Endodermal cell (in vitro differentiated cells): ENCODE results near the gene TAS2R50. TPM values are rescaled to one million over a fixed set of nuclear protein-coding genes. Genes with fewer than 3 reads are reported as not detected.

Source experiments
- DNase-seq: peaks from one replicate; pipeline ENCODE4 v3.0.0-alpha.2; 2017
- H3K27ac ChIP-seq: 2 replicates; pipeline ENCODE4 v1.5.1; 2013; ENCODE audit warnings: mild to moderate bottlenecking, low read depth, low read length, moderate library complexity
- H3K27me3 ChIP-seq: 2 replicates; pipeline ENCODE4 v1.6.1; 2013; ENCODE audit warnings: mild to moderate bottlenecking, low read length, moderate library complexity; ENCODE audit not compliant: insufficient read depth, control insufficient read depth, poor library complexity, severe bottlenecking
- H3K36me3 ChIP-seq: 2 replicates; pipeline ENCODE4 v1.7.0; 2013; ENCODE audit warnings: mild to moderate bottlenecking, low read length, moderate library complexity; ENCODE audit not compliant: control insufficient read depth, insufficient read depth
- H3K4me1 ChIP-seq: one replicate; pipeline ENCODE4 v1.7.0; 2013; ENCODE audit warnings: low read length; ENCODE audit not compliant: control insufficient read depth, insufficient read depth
- H3K4me3 ChIP-seq: 2 replicates; pipeline ENCODE4 v1.5.1; 2013; ENCODE audit warnings: mild to moderate bottlenecking, low read length, moderate library complexity
- H3K9ac ChIP-seq: 2 replicates; pipeline ENCODE4 v1.6.1; 2013; ENCODE audit warnings: mild to moderate bottlenecking, low read length, moderate library complexity; ENCODE audit not compliant: poor library complexity, severe bottlenecking; ENCODE audit errors: extremely low read depth
- H3K9me3 ChIP-seq: 2 replicates; pipeline ENCODE4 v1.6.1; 2013; ENCODE audit warnings: mild to moderate bottlenecking, low read length, moderate library complexity; ENCODE audit not compliant: control insufficient read depth
- H3K27ac Mint-ChIP-seq: 2 replicates; pipeline ENCODE4 v1.8.0; 2020; ENCODE audit warnings: mixed read lengths
- H3K27me3 Mint-ChIP-seq: 2 replicates; pipeline ENCODE4 v1.8.0; 2021; ENCODE audit warnings: mild to moderate bottlenecking, mixed read lengths; ENCODE audit not compliant: insufficient read depth
- H3K36me3 Mint-ChIP-seq: 2 replicates; pipeline ENCODE4 v1.8.0; 2020; ENCODE audit warnings: low read depth, mixed read lengths
- H3K4me1 Mint-ChIP-seq: 2 replicates; pipeline ENCODE4 v1.8.0; 2020; ENCODE audit warnings: mixed read lengths
- H3K4me3 Mint-ChIP-seq: 2 replicates; pipeline ENCODE4 v1.8.0; 2020; ENCODE audit warnings: mild to moderate bottlenecking, moderate library complexity, mixed read lengths
- H3K9me3 Mint-ChIP-seq: 2 replicates; pipeline ENCODE4 v1.8.0; 2020; ENCODE audit warnings: mild to moderate bottlenecking, mixed read lengths
- WGBS, 2 experiments: methylation state at CpG; one replicate each; pipeline versions ENCODE4 v1.1.5 to v1.1.7; 2013; ENCODE audit warnings: missing lambda C conversion rate in 2 of 2, mixed read lengths in 1 of 2; ENCODE audit not compliant: insufficient coverage in 1 of 2, insufficient read length in 1 of 2; 5-methylcytosine and 5-hydroxymethylcytosine counted together
- total RNA-seq, 2 donors: library from RNA; stranded (reverse); fragmentation: NEBNext Ultra II Directional in 1 of 2; extraction: Animal tissue kit (Norgen Biotek cat#: 25700) in 1 of 2; gene quantifications; 2 replicates in 1 of 2; 3 replicates in 1 of 2; pipeline ENCODE4 v1.2.1, GENCODE V29; 2021
- TF ChIP-seq, protein P1 (sequence below): fragments of 200-600 bp; sonication (generic); conservative IDR thresholded peaks from 2 replicates; pipeline ENCODE4 v1.5.0; 2021; ENCODE audit warnings: antibody characterized with exemption, mild to moderate bottlenecking

The TAS2R50 gene
- total RNA-seq, 2 donors from 2014 or later, result 1.1 to 5.0 TPM

DNA sequence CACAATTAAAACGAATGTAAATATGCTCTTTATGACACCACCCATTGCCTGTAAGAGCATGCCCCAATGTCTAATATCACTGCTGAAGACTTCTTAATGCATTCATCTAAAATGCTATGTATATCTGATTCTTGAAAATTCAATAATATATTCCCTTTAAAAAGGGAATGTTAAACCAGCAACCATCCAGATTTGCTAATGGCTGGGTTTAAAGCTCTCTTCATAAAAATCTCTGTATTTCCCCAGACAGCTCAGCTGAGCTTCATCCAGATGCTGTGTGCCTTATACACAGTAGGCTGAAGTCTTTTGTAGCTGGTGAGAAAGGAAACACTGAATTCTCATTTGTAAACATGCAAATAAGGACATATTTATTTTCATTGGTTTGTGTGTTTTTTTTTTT lies 47.5 kb downstream of the TAS2R50 start, which contains the start of gene TAS2R14:
Gene TAS2R14, minus strand, starts transcription at position 101 of the 400 bp plus-strand sequence. Its CDS starts 56 bp downstream, at position 45.
- H3K36me3 ChIP-seq, result no peaks in the 10 kb centered on the region
- H3K4me3 ChIP-seq, result no peak within 1 kb of the TSS
- no peak within 1 kb of the TSS for H3K4me3 Mint-ChIP-seq
- H3K4me1 ChIP-seq, result peaks cover 3% of the 10 kb centered on the region
- peaks cover 11% of the 10 kb centered on the region for H3K9me3 Mint-ChIP-seq
- peaks cover 25% of the 10 kb centered on the region for H3K4me1 Mint-ChIP-seq
- peaks cover 10% of the 10 kb centered on the region for H3K9me3 ChIP-seq
- no peaks in the 10 kb centered on the region for H3K27me3 ChIP-seq
- no peak within 1 kb of the TSS for H3K27ac Mint-ChIP-seq
- no peak for DNase-seq
- TF ChIP-seq, protein P1, sequence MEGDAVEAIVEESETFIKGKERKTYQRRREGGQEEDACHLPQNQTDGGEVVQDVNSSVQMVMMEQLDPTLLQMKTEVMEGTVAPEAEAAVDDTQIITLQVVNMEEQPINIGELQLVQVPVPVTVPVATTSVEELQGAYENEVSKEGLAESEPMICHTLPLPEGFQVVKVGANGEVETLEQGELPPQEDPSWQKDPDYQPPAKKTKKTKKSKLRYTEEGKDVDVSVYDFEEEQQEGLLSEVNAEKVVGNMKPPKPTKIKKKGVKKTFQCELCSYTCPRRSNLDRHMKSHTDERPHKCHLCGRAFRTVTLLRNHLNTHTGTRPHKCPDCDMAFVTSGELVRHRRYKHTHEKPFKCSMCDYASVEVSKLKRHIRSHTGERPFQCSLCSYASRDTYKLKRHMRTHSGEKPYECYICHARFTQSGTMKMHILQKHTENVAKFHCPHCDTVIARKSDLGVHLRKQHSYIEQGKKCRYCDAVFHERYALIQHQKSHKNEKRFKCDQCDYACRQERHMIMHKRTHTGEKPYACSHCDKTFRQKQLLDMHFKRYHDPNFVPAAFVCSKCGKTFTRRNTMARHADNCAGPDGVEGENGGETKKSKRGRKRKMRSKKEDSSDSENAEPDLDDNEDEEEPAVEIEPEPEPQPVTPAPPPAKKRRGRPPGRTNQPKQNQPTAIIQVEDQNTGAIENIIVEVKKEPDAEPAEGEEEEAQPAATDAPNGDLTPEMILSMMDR, result no peak
- H3K27me3 Mint-ChIP-seq, result no peaks in the 10 kb centered on the region
- H3K27ac ChIP-seq, result no peak within 1 kb of the TSS
- peaks cover 5% of the 10 kb centered on the region for H3K36me3 Mint-ChIP-seq
- H3K9ac ChIP-seq, result no peak within 1 kb of the TSS
- WGBS, 2 experiments, result 80 to 88% methylated on average over 1 of the region's 1 CpG

DNA sequence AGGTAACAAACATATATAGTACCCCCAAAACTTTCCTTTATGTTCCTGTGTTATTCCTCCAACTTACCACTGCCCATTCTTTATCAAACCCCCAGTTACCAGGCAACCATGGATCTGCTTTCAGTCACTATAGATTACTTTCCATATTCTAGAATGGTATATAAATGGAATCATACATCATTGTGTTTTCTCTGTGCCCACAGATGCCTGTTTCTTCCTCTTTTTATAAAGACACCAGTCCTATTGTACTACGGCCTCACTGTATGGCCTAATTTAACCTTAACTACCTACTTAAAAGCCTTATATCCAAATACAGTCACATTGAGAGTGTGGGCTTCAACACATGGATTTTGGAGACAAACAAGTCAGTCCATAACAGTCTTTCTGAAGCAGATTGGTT lies 50.2 kb downstream of the TAS2R50 start:
- DNase-seq, result no peak
- H3K27me3 ChIP-seq, result no peaks in the 10 kb centered on the region
- WGBS, 2 experiments, result 94 to 100% methylated on average over 1 of the region's 1 CpG
- H3K36me3 ChIP-seq, result no peaks in the 10 kb centered on the region
- H3K27me3 Mint-ChIP-seq, result no peaks in the 10 kb centered on the region
- peaks cover 5% of the 10 kb centered on the region for H3K4me1 Mint-ChIP-seq
- H3K27ac Mint-ChIP-seq, result no peak overlapping the region
- H3K4me3 Mint-ChIP-seq, result no peak overlapping the region
- H3K4me1 ChIP-seq, result no peaks in the 10 kb centered on the region
- no peaks in the 10 kb centered on the region for H3K36me3 Mint-ChIP-seq
- H3K9ac ChIP-seq, result no peak overlapping the region
- no peak overlapping the region for H3K27ac ChIP-seq
- H3K9me3 ChIP-seq, result no peaks in the 10 kb centered on the region
- TF ChIP-seq, protein P1, result no peak
- no peaks in the 10 kb centered on the region for H3K9me3 Mint-ChIP-seq
- H3K4me3 ChIP-seq, result no peak overlapping the region

Other genes with a start within 250 kb of the TAS2R50 start
- gene TAS2R7, start 184.3 kb downstream of the TAS2R50 start, total RNA-seq, result not detected
- gene TAS2R8, start 179.6 kb downstream of the TAS2R50 start, total RNA-seq, result not detected
- not detected for gene TAS2R9, start 176.7 kb downstream of the TAS2R50 start, total RNA-seq
- gene TAS2R10, start 160.6 kb downstream of the TAS2R50 start, total RNA-seq, result 1 to 10 TPM; 1.2 to 1.6 TPM
- gene PRR4, start 137.4 kb downstream of the TAS2R50 start, total RNA-seq, result 1 to 10 TPM; 3.8 to 7.9 TPM
- 10 to 100 TPM; 13.4 to 42.6 TPM for gene PRH1, start 102.7 kb downstream of the TAS2R50 start, total RNA-seq
- 1 to 10 TPM; 1.2 to 5.1 TPM for gene TAS2R13, start 77.3 kb downstream of the TAS2R50 start, total RNA-seq
- gene PRH2, start 57.7 kb downstream of the TAS2R50 start, total RNA-seq, result 1 to 10 TPM in 1 of 2 donors, not detected in 1; 1.2 TPM
- 1 to 10 TPM; 2.0 to 8.1 TPM for gene TAS2R14, start 47.6 kb downstream of the TAS2R50 start, total RNA-seq
- 1 to 10 TPM; 2.1 to 5.9 TPM for gene TAS2R20, start 11.4 kb upstream of the TAS2R50 start, total RNA-seq
- gene TAS2R19, start 35.7 kb upstream of the TAS2R50 start, total RNA-seq, result 10 to 100 TPM in 1 of 2 donors, 1 to 10 TPM in 1; 3.1 to 11.3 TPM
- gene TAS2R31, start 44.5 kb upstream of the TAS2R50 start, total RNA-seq, result 10 to 100 TPM in 1 of 2 donors, 1 to 10 TPM in 1; 2.4 to 12.4 TPM
- 1 to 10 TPM; 1.3 to 3.9 TPM for gene TAS2R46, start 75.4 kb upstream of the TAS2R50 start, total RNA-seq
- 1 to 10 TPM in 1 of 2 donors, under 1 TPM in 1; 0.82 to 2.5 TPM for gene TAS2R43, start 105.4 kb upstream of the TAS2R50 start, total RNA-seq
- 1 to 10 TPM; 1.8 to 9.7 TPM for gene TAS2R30, start 147.7 kb upstream of the TAS2R50 start, total RNA-seq
- gene SMIM10L1, start 184.3 kb upstream of the TAS2R50 start, total RNA-seq, result 10 to 100 TPM; 12.9 to 31.5 TPM
- not detected for gene TAS2R42, start 200.0 kb upstream of the TAS2R50 start, total RNA-seq